MM.1S (cell line): ENCODE measurements around the gene SERPINB1.

Source experiments
- DNase-seq: peaks from one replicate; pipeline ENCODE4 v3.0.0-alpha.2; 2015
- H2AFZ ChIP-seq: fragments of 300-600 bp; sonication (generic); 2 replicates; pipeline ENCODE4 v1.6.0; 2016; ENCODE audit warnings: antibody characterized with exemption, low read length
- H3F3A ChIP-seq: fragments of 300-600 bp; sonication (generic); 2 replicates; pipeline ENCODE4 v1.6.1; 2016; ENCODE audit warnings: mild to moderate bottlenecking, antibody characterized with exemption, low read length, moderate library complexity, mixed read lengths; ENCODE audit not compliant: insufficient read depth
- H3K27ac ChIP-seq: fragments of 300-600 bp; sonication (generic); 2 replicates; pipeline ENCODE4 v1.5.1; 2016; ENCODE audit warnings: mild to moderate bottlenecking, low read length
- H3K27me3 ChIP-seq: fragments of 300-600 bp; sonication (generic); replicated peaks from 2 replicates; pipeline ENCODE4 v1.6.0; 2016; ENCODE audit warnings: low read length; ENCODE audit not compliant: insufficient read depth
- H3K36me3 ChIP-seq: fragments of 300-600 bp; sonication (generic); replicated peaks from 2 replicates; pipeline ENCODE4 v1.6.1; 2016; ENCODE audit warnings: mild to moderate bottlenecking, low read length, mixed read lengths; ENCODE audit not compliant: insufficient read depth
- H3K4me1 ChIP-seq: fragments of 300-600 bp; sonication (generic); 2 replicates; pipeline ENCODE4 v1.6.1; 2016; ENCODE audit warnings: low read length, mixed read lengths
- H3K4me2 ChIP-seq: fragments of 300-600 bp; sonication (generic); 2 replicates; pipeline ENCODE4 v1.6.0; 2016; ENCODE audit warnings: low read depth, low read length
- H3K4me3 ChIP-seq: fragments of 300-600 bp; sonication (generic); 2 replicates; pipeline ENCODE4 v1.5.1; 2016; ENCODE audit warnings: low read length, mixed read lengths
- H3K79me2 ChIP-seq: fragments of 300-600 bp; sonication (generic); 2 replicates; pipeline ENCODE4 v1.6.1; 2016; ENCODE audit warnings: mixed run types, low read length, mixed read lengths
- H3K9ac ChIP-seq: fragments of 300-600 bp; sonication (generic); 2 replicates; pipeline ENCODE4 v1.6.1; 2016; ENCODE audit warnings: low read length, mixed read lengths
- H3K9me2 ChIP-seq: fragments of 300-600 bp; sonication (generic); replicated peaks from 2 replicates; pipeline ENCODE4 v1.6.1; 2016; ENCODE audit warnings: mild to moderate bottlenecking, low read length, mixed read lengths; ENCODE audit not compliant: insufficient read depth
- H3K9me3 ChIP-seq: fragments of 300-600 bp; sonication (generic); replicated peaks from 2 replicates; pipeline ENCODE4 v1.6.1; 2016; ENCODE audit warnings: mild to moderate bottlenecking, low read length, mixed read lengths; ENCODE audit not compliant: insufficient read depth
- H4K20me1 ChIP-seq: fragments of 300-600 bp; sonication (generic); 2 replicates; pipeline ENCODE4 v1.6.1; 2016; ENCODE audit warnings: mild to moderate bottlenecking, low read length, moderate library complexity, mixed read lengths; ENCODE audit not compliant: insufficient read depth
- CTCF ChIP-seq: fragments of 300-600 bp; sonication (generic); IDR thresholded peaks from 2 replicates; pipeline ENCODE4 v1.5.1; 2016; ENCODE audit warnings: antibody characterized with exemption, low read length, mixed read lengths
- EZH2 ChIP-seq: fragments of 300-600 bp; sonication (generic); optimal IDR thresholded peaks from 2 replicates; pipeline ENCODE3; 2017; ENCODE audit warnings: low read depth, mild to moderate bottlenecking, antibody characterized with exemption, low read length, mixed read lengths
- EZH2phosphoT487 ChIP-seq: fragments of 300-600 bp; sonication (generic); IDR thresholded peaks from 2 replicates; pipeline ENCODE4 v1.6.1; 2018; ENCODE audit warnings: antibody characterized with exemption, low read length

SERPINB1 gene

GRCh38 chr6:2812695-2813094 is 29.0 kb downstream of the SERPINB1 start:
- Histone ChIP-seq H3K9me2 (no peaks in the 10 kb centered on the region), H3K4me2 (no peak overlapping the region), H2AFZ (no peak overlapping the region), H3K36me3 (no peaks in the 10 kb centered on the region), H4K20me1 (no peaks in the 10 kb centered on the region), H3K79me2 (no peaks in the 10 kb centered on the region), H3K9me3 (no peaks in the 10 kb centered on the region; the same call in 1 of the 2 replicates), H3K9ac (no peak overlapping the region), H3K4me1 (no peaks in the 10 kb centered on the region), H3K27me3 (no peaks in the 10 kb centered on the region), H3F3A (no peaks in the 10 kb centered on the region), H3K27ac (no peak overlapping the region), H3K4me3 (no peak overlapping the region)
- no peak for TF ChIP-seq EZH2
- no peak for TF ChIP-seq CTCF
- TF ChIP-seq EZH2phosphoT487: no peak
- DNase-seq: no peak

- Histone ChIP-seq H3F3A (no peaks in the 10 kb centered on the region), H3K9me3 (no peaks in the 10 kb centered on the region), H4K20me1 (no peaks in the 10 kb centered on the region), H3K36me3 (no peaks in the 10 kb centered on the region), H3K9ac (no peak overlapping the region), H2AFZ (no peak overlapping the region), H3K79me2 (no peaks in the 10 kb centered on the region), H3K27ac (no peak overlapping the region), H3K27me3 (no peaks in the 10 kb centered on the region), H3K9me2 (no peaks in the 10 kb centered on the region), H3K4me1 (no peaks in the 10 kb centered on the region), H3K4me2 (no peak overlapping the region), H3K4me3 (no peak overlapping the region)
- DNase-seq: no peak
- TF ChIP-seq EZH2: no peak
Observed at GRCh38 chr6:2810092-2810671, 31.5 kb downstream of the SERPINB1 start.

- H3K4me2 ChIP-seq: no peak overlapping the region
- H3K27ac ChIP-seq: no peak overlapping the region
- no peaks in the 10 kb centered on the region for H3K36me3 ChIP-seq
- no peak overlapping the region for H3K9ac ChIP-seq
- H3K9me3 ChIP-seq: no peaks in the 10 kb centered on the region
- no peak for DNase-seq
- H3F3A ChIP-seq: no peaks in the 10 kb centered on the region
- no peak overlapping the region for H3K4me3 ChIP-seq
- H3K9me2 ChIP-seq: no peaks in the 10 kb centered on the region
- no peaks in the 10 kb centered on the region for H3K4me1 ChIP-seq
- no peaks in the 10 kb centered on the region for H4K20me1 ChIP-seq
- no peak for TF ChIP-seq CTCF
- no peak for TF ChIP-seq EZH2
- TF ChIP-seq EZH2phosphoT487: no peak
- H3K27me3 ChIP-seq: no peaks in the 10 kb centered on the region
- no peak overlapping the region for H2AFZ ChIP-seq
- H3K79me2 ChIP-seq: no peaks in the 10 kb centered on the region
Observed at GRCh38 chr6:2809015-2809414, 32.6 kb downstream of the SERPINB1 start.

- Histone ChIP-seq H3K9me2 (no peaks in the 10 kb centered on the region), H3K79me2 (no peaks in the 10 kb centered on the region), H3K4me2 (no peak overlapping the region), H3K9ac (no peak overlapping the region), H3K27ac (no peak overlapping the region), H4K20me1 (no peaks in the 10 kb centered on the region), H3K9me3 (no peaks in the 10 kb centered on the region), H3K4me1 (no peaks in the 10 kb centered on the region), H2AFZ (no peak overlapping the region), H3K27me3 (no peaks in the 10 kb centered on the region), H3K4me3 (no peak overlapping the region), H3K36me3 (no peaks in the 10 kb centered on the region), H3F3A (no peaks in the 10 kb centered on the region)
- no peak for DNase-seq
- no peak for TF ChIP-seq CTCF
- TF ChIP-seq EZH2phosphoT487: no peak
- no peak for TF ChIP-seq EZH2
Observed at GRCh38 chr6:2807342-2808090, 34.1 kb downstream of the SERPINB1 start.
